Myocyte (in vitro differentiated cells): ENCODE measurements around the gene FILIP1L. TPM values are rescaled to one million over a fixed set of nuclear protein-coding genes. Genes with fewer than 3 reads are reported as not detected.
A peak's percentile ranks its signal among the peaks of the same experiment; 100 is the strongest.

Experiments used
- DNase-seq: peaks from one replicate; pipeline ENCODE4 v3.0.0-alpha.2; 2012; ENCODE audit warnings: low read depth
- total RNA-seq: library from RNA; depleted of rRNA; stranded (reverse); fragments of >200 nt; gene quantifications from 2 replicates; pipeline ENCODE4 v1.2.3, GENCODE V29; 2014

Gene FILIP1L
- total RNA-seq, 1 donor from 2014 or later, result 10.8 TPM

DNA sequence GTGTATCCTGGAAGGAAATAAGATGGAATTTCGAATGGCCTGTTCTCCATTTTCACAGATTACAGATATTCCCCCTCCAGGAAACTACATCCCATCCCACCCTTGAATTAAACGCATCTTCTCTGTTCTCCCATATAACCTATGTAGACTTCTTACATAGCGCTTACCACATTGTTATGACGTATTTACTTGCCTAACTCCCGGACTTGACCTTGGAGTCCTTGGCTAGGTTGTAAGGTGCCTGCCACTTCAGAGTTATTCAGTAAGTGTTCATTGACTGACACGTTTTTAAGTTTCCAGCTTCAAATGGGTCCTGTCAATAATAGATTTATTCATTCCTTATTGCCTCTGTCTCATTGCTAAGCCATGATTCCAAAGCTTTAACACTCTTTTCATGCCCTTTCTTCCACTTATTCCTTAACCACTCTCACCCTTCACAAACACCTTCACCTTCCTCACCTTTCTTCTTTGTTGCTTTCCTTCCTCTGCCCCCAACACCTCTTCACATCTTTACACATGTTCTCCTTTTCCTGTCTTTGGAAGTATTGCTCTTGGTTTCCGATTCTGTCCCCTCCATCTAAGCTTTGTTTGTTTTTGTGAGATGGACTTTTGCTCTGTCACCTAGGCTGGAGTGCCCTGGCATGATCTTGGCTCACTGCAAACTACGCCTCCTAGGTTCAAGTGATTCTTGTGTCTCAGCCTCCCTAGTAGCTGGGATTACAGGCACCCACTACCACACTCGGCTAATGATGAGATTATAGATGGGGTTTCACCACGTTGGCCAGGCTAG, 158.3 kb downstream of the FILIP1L start:
- no peak for DNase-seq

DNA sequence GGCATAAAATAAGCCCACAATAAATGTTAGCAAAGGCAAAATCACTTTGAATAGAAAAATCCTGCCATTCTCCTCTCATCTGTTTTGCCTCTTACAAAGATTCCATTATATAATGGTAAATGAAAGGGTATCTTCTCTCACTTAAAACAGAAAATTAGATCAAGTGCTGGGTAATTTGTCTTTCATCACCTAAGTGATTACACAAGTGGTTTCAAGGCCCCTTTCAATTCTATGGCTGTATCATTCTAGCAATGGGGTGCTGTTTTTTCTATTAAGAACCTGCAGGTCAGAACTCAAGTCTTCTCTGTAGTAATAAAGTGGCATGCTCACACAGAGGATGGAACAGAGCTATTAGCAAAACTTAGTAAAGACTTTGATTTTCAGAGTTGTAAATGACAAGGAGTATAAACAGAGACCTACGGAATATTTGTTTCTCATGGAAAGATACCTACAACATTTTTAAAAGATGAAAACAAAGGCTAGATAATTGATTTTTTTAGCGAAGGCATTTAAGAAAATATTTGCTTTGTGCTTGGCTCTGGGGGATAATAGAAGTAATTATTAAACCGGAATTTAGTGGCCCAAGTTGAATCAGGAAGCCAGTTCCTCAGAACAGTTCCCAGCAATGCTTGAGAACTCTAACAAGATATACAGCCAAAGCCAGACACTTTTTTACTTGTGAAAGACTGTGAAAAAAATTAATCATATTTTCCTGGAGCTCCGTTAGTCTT, 159.2 kb downstream of the FILIP1L start:
- DNase-seq, result no peak

DNA sequence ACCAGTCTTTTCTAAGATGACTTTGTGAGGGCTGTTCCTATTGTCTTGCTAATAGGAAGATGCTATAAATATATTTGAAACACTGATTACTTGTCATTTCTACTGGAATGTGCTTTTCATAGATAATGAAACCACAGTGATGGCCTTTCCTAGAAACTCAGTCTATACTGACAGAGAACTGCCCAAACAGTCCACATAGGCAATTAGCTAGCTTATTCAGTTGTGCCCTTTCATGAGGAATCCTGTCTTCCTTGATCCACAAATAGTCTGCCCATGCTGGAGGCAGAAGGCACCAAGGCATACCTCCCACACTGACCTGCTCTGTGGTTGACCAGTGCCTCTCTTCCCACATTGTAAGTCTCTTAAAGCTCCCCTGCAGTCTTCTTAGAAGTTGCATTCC, 160.7 kb downstream of the FILIP1L start:
- peak; percentile 31 for DNase-seq

DNA sequence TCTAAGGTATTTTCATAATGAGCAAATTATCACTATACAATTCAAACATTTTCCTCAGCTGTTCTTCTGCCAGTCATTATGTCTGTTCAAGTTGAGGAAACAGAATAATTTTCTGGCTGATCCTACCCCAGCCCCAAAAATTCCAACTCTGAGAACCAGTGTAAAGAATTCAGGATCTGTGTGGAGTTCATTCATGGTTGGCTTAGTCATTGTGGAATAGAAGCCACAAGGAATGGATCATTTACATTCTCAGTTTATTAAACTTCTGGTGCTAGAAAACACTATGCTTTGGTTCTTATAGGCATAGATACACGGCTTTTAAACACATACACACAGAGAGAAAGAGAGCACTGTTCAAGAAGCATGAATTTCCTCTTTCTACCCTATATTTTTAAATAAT, 162.0 kb downstream of the FILIP1L start:
- DNase-seq, result peak; percentile 65

DNA sequence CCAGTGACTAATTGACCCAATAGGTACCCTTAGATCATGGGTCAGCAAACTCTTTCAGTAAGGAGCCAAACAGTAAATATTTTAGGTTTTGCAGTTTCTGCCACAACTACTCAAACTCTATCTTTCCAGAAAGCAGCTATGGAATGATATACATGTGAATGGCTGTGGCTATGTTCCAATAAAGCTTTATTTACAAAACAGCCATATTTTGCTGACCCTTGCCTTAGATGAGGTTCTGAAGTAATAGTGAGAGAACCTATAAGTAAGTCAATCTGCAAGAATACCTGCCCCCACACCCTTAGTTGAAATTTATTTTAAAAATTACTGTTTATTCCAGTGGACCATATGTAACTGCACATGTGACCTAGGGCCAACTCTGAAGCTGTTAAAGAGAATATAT, 162.6 kb downstream of the FILIP1L start:
- no peak for DNase-seq

DNA sequence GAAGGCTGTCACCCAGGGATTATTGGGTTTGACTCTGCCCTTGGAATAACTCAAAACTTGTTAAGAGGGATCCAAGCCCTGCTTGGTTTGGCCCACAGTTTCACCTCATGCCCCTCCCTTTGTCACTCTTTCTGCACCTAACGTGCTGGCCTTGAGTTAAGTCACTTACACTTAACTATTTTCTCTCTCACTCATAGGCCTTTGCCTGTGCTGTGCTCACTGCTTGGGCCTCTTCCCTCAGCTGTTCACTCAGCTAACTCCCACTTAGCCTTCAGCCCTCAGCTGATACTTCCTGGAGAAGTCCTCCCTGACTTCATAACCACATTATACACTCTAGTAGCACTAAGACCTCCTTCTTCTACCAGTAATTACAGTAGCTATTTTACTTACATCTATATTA, 163.4 kb downstream of the FILIP1L start:
- peak; percentile 45 for DNase-seq

DNA sequence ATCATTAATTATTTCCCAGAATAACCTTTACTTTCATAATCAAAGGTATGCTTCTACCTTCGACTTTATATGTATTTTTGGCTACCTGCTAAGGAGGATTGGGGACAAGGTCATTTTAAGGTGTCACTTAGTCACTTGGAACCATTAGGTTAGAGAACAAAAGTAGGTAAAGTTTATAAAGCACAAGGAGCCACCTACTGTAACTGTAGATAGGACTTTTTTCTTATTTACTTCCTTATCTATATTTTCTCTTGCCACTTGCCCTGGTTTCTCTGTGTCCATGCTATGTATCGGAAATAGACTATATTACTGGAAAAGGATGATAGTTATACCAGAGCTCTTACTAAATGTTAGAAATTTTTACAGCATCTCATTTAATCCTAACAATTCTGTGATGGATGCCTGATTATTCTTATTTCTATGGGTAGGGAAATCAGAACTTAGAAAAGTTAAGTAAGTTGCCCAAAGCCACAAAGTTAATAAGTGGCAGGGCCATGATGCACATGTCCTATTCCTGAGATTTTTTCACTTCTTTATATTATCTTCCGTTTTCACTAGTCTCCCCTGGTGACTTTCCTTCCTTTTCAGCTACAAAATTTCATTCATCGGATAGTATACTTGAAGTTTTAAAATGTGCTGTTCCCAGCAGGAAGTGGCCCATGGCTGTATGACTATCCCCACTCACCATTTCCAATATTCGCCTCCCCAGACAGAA, 164.2 kb downstream of the FILIP1L start:
- no peak for DNase-seq

DNA sequence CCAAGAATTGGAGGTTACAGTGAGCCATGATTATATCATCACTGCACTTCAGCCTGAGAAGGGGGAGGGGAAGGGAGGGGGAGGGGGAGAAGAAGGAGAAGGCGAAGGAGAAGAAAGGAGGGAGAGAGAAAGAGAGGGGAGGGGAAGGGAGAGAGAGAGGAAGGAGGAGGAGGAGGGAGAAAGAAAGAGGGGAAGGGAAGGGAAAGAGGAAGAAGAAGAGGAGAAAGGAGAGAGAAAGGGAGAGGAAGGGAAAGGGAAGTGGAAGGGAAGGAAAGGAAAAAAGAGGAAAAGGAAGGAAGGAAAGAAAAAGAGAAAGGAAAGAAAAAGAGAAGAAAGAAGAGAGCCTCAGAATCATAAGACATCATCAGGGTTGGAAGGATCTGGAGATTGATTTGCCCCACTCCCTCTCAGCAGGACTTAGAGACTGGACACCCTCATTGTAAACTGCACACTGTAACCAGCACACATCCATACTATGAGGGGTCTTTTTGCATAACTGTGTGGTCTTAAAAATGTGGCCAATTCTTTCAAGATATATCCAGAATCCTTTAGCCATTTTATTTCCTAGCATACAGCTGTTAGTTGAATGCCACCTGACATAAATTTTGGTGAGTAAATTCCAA, 165.7 kb downstream of the FILIP1L start:
- DNase-seq, result no peak

DNA sequence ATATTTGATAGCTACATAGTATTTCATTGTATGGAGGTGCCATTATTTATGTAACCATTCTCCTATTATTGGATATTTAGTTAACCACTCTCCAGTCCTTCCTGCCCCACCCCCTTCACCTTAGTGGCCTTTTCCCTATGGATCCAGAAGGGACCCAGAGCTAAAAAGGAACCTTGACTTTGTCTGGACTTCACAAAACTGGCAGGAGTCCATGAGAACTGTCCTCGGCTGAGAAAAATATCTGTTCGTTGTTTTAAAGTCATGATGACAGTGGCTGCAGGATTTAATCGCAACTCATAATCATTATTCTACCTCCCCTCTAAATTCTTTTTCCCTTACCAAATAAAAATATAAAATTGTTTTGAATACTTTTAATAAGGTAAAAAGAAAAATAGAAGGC, 166.9 kb downstream of the FILIP1L start:
- no peak for DNase-seq

DNA sequence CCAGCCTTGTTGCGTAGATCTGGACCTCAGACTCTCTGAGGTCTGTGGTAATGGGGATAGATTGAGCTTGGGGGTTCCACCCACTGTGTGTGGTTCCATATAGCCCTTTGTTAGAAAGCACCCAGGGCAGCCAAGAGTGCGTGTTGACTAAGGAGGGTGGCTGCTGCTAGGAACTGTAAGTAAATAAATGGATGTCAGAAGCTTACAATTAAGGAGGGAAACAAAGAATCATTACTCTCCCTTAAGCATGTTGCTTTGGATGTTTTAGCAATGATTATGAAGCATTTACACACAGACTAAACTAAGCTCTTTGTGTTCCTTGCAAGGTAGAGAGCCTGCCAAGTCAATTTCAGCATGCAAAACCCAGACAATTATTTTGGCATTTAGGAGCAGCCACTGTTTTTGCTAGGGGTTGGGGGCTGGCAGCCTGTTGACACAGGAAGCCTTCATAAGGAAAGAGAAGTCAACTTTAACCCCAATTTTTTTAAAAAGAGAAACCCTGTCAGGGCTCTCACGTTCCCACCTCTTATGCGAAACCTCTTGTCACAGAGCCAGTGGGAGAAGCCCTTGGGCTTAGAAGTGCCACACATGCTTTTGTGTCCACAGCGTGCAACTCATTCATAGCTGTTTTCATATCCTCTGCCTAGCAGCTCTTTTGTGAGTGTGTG, 168.8 kb downstream of the FILIP1L start:
- no peak for DNase-seq

DNA sequence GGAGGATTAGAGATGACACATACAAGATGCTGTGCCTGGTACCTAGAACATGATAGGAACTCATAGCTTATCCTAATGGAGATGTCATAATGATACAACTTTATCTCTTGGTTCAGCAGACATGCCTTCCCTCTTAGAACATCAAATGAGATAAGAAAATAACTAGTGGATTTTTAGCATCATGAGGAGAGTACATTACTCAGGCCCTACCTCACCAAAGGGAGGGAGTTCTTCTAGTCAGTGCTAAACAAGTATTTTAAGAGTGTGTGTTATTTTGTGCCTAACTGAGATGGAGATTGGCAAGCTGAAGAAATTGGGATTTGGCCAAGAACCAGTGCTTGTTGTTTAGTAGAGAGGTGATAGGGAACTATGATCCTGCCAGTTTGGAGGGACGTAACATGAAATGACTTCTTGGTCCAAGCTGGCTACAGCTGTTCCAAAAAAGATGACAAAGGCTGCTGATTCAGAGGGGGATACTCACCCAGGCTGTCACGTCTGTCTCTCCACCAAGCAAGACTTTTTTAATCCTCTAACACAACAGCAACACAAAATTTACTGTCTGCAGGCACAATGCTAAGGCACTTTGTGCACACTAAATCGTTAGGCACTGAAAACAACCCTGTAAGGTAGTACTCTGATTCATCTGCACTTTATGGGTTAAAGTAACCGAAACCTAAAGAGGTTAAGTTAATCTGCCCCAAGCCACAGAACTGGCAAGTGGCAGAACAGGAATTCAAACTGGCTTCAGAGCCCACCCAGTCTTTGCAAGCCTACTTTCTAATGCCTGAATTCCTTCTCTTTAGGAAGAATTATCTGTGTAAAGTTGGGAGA, 170.2 kb downstream of the FILIP1L start:
- DNase-seq, result peak; percentile 66

DNA sequence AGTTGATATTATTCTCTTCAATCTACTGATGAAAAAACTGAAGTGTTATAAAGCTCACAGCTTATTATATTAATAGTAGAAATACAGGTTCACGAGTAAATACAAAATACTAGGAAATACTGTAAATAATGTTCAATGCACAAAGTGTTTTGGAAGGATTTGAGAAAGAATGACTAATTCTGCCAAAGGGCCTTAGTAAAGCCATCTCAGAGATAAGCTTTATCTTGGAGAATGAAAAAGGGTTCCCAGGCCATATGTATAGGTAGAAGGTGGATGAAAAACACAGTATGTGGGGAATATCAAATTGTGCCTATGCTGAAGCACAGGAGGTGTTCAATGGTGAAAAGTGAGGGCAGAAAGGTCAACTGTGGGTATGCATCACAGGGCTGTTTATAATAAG, 173.1 kb downstream of the FILIP1L start:
- no peak for DNase-seq

DNA sequence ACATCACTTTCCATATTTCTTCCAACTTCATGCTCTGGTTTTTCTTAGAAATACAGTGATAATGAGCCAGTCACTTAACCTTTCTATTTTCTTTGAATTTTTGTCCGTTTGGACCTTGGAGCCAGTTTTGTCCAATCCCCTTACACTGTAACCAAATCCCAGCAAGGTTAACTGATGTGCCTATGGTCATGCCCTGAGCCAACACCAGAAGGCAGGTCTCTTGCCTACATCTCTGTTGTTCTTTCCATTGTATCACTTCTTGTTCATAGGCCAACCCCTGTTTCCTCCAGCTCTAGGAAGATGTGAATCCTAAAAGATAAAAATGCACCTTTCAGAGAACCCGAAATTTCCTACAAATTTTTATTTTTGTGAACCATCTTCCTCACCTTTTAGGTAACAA, 174.0 kb downstream of the FILIP1L start:
- no peak for DNase-seq

DNA sequence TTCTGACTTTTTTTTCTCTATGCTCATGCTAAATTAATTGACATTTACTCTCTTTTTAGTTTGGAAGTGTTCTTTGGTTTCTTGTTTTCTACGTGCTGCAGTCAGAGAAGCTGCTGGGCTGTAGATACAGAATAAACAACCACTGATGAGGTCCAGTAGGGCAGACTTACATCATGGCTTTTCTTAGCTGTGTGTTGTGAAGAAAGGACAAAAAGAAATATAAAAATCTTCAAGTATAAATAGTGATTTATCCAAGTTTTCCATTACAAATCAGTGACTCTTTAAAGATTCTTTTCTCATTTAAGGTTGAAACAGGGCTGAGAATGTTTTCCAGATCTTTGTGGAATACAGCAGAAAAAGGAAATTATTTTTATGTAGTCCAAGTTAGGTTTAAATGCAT, 174.4 kb downstream of the FILIP1L start:
- no peak for DNase-seq

DNA sequence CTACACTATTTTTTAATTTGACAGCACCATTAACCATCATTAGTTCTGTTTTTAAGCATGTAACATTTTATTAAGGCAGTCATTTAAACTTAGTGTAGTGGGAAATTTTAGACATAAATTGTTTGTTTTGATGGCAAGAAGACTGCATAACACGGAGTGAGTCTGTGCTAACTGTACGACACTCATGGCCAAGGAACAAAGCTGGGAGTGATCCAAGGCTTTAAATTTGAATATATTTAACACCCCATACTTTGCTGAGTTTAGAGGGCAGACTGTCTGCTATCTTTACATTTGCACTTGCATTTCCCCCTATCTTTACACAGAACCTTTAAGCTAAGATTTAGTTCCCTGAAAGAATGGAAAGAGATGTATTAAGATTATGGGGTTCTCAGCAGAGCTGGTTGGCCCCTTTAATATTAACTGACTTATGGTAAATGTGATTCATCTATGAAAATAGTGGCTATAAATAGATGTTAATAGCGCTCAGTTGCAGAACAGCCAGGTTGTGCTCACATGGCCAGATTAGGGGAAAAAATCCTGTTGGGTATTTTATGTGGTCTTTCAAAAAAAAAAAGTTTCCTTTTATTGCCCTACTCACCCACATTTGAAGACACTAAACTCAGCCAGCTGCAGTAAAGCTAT, 175.9 kb downstream of the FILIP1L start:
- no peak for DNase-seq

DNA sequence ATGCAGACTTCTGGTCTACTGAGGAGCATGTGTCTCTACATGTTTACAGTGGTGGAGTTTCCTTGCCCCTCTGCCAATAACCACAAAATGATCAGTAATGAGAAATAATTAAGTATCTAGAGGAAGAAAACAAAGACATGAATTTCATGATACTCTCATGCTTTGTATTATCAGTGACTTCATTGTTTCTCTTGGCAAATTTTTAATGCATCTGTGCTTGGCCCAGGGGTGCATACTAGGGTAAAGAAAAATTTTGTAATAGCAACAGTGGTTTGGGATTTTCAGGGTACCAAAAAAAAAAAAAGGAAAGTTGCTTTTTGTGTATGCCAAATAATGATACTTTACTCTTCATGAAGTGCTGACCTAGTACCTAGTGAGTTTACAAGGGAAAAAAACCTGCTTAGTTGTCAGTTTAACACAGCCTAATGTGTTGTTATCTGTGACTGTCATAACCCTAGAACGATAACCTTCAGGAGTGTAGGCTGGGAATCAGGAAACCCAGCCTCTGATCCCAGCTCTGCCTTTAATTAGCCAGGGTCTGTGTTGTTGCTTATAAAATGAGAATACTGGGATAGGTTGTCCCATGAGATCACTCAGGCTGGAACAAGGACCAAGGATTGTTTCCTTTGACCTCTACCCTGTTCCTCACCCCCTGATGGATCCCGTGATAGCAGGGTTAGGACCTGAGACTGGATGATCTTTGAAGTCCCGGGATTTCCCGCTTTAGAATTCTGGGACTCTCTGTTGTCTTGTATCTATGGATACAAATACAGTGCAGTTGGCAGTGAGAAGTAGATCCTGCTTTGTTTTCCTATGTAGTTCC, 179.1 kb downstream of the FILIP1L start:
- DNase-seq, result no peak

DNA sequence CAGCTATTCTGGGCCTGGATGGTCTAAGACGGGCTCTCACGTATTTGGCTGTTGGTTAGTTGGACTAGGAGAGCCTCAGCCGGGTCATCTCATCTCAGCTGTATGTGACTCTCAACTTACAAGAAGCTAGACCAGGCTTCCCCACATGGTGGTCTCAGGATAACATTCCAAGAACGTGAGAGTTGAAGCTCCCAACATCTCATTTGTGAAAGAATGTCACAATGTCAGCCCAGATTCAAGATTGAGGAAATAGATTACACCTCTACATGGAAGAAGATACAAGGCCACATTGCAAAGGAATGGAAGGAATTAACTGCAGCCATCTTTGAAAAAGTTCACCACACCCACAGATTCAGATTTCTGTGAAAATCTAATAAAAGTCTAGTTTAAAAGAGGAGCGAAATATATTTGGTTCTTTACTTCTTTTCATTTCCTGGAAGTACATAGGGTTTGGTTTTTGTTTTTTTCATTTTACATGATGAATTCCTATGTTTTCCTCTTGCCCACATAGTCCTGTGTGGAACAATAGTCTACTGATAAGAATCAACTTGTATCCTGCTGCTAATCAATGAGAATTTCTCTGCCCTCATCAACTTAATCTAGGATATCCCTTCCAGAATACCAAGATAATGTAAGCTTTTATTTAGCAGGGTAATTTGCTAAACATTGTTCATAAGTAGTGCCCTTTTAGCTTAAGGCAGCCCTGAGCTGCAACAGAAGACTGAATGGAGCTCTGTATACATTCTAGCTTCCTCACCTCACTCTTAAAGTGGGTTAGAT, 180.1 kb downstream of the FILIP1L start:
- no peak for DNase-seq

DNA sequence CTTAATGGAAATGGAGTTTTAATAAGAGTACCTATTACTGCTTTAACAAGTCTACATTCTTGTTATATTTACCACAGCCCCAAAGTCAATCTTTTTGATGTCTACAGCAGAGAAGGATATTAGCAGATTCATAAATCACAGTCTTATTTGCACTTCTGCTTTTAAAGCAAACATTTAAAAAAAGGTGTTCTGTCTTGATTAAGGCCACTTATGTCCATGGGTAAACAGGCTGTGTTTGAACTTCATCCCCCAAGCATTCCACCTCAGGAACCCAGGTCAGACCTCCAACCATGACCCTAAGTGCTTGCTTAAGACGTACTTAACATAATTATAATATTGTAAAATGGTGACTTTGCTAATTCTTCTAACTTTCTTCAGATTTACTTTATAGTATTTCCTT, 183.2 kb downstream of the FILIP1L start:
- DNase-seq, result no peak
